WI38 (cell line): ENCODE results near the gene MICALL2.

ENCODE experiments used
- H3K4me3 ChIP-seq: 2 replicates; pipeline ENCODE4 v1.5.1; 2011; ENCODE audit warnings: low read depth, mild to moderate bottlenecking, control low read depth, low read length
- TF ChIP-seq, protein P1 (sequence below): IDR thresholded peaks from 2 replicates; pipeline ENCODE4 v1.5.1; 2012; ENCODE audit warnings: low read depth, mild to moderate bottlenecking, control low read depth, low read length

Gene MICALL2

DNA sequence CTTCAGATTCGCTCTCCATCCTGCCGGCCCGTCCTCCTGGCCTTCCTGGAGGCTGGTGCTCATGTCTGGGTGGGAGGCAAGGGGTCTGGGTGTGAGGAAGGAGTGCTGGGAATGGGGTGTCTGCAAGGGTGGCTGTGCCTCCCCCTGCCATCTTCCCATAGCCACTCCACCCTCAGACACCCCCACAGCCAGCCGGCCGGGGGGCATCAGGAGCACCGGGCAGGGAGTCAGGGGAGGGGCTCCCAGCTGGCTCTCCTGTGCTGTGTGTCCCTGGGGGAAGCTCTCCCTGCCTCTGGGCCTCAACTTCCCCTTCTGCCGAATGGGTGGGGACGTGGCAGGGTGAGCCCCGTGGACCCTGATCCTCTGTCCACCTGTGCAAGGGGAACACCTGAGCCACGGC, 18.6 kb downstream of the MICALL2 start:
- H3K4me3 ChIP-seq = no peak overlapping the region
- TF ChIP-seq, protein P1, sequence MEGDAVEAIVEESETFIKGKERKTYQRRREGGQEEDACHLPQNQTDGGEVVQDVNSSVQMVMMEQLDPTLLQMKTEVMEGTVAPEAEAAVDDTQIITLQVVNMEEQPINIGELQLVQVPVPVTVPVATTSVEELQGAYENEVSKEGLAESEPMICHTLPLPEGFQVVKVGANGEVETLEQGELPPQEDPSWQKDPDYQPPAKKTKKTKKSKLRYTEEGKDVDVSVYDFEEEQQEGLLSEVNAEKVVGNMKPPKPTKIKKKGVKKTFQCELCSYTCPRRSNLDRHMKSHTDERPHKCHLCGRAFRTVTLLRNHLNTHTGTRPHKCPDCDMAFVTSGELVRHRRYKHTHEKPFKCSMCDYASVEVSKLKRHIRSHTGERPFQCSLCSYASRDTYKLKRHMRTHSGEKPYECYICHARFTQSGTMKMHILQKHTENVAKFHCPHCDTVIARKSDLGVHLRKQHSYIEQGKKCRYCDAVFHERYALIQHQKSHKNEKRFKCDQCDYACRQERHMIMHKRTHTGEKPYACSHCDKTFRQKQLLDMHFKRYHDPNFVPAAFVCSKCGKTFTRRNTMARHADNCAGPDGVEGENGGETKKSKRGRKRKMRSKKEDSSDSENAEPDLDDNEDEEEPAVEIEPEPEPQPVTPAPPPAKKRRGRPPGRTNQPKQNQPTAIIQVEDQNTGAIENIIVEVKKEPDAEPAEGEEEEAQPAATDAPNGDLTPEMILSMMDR = no peak

DNA sequence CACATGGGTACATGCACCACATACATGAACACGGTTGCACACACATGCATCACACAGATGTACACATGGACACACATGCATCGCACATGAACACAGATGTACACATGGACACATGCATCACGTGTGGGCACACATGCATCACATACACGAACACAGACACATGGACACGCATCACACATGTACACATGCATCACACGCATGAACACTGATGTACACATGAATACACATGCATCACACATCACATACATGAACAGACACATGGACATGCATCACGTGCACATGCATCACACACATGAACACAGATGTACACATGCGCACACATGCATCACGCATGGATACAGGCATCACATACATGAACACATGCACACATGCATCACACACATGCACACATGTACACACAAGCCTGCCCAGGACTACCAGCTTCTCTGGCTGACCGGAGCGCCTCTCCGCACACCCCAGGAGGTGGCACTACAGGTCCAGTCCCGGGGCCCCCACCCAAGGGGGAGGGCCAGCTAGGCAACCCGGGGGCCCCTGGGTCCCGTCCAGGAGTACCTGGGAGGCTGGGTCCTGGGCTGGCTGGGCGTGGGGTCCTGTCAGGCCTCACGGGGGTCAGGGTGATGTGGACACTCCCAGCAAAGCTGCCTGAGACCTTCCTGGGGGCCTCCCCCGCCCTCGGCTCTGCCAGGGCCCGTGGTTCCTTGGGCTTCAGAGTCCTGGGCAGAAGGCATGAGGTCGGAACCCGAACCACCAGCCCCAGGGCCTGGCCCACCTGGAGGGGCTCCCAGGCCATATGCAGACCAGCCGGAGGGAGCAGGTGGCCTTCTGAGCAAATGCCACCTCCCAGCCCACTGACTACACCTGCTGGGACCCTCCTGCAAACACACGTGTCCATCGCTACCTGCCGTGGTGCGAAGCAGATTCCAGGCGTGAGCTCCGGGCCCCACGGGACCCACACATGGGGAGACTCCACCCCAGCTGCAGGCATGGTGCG, 19.6 kb downstream of the MICALL2 start:
- H3K4me3 ChIP-seq = no peak overlapping the region
- TF ChIP-seq, protein P1 = no peak

DNA sequence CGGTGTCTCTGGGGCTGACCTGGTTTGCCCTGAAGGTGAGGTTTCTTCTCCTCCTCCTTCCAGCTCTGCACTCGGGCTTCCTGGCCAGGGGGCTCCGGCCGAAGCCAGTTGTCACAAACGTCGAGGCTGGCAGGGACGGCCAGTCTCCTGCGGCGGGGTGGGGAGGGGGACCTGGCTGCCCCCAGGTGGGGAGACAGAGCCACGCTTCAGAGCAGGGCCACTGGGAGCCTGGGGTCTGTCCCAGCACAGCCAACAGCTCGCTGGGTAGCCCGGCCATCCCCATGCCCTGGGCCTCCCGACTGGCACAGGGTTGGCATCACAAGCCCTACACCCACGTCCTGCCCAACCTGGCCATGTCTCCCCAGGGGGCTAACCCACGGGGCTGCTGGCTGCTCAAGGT, 20.4 kb downstream of the MICALL2 start:
- TF ChIP-seq, protein P1 = no peak
- no peak overlapping the region for H3K4me3 ChIP-seq

DNA sequence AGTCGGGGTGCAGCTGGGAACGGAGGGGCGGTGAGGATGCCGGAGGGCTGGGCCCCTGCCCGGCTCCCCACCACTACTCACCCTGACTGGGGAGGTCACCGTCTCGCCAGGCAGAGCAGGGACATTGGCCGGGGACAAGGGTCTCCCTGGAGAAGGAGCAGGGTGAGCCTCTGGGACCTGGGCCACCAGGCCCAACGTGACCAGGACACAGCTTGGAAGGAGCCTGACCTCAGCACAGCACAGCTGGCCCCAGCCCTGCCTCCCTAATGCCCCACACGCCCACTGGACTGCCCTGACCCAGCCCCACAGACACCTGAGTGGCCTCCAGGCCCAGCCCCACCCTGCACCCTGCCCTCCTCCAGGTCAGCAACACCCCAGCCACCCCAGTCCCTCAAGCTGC, 21.1 kb downstream of the MICALL2 start:
- TF ChIP-seq, protein P1 = no peak
- H3K4me3 ChIP-seq = no peak overlapping the region

DNA sequence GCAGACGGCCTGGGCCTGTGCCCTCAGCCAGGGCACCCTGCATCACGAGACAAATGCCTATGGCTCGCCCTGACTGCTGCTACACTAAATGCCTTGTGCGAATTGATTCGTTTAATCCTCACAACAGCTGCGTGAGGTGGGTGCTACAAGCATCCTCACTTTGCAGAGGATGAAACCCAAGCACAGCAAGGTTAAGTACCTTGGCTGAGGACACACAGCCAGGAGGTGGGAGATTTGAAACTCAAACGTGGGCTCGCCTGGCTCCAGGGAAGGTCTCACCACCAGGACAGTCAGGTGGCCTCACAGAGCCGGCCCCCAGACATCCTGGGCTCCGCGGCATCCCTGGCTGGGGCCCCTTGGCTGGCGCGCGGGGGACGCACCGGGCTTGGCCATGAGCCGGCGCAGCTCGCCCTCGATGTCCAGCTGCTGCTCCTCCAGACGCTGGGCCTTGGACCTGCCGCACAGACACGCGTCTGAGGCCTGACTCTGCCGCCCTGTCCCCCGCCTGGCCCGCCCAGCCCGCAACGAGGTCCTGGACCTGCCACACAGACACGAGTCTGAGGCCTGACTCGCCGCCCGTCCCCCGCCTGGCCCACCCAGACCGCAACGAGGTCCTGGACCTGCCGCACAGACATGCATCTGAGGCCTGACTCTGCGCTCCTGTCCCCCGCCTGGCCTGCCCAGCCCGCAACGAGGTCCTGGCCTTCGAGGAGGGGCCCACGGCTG, 22.0 kb downstream of the MICALL2 start:
- TF ChIP-seq, protein P1 = no peak
- H3K4me3 ChIP-seq = no peak overlapping the region

DNA sequence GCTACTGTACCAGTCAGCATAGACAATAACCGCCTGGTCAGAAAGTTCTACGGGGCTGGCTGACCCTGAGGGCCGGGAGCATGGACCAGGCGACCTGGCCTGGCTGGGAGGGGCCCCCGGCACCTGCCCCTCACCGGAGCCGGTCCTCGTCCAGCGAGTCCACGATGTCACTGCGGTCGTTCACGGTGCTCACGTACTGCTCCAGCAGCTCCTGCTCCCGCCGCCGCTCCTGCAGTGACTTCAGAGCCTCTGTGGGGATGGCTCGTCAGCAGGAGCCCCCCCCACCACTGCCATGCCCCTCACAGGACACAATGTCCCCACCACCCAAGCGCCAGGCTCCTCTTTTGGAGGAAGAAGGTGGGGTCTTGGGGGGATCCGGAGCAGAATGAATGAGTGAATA, 22.7 kb downstream of the MICALL2 start:
- no peak overlapping the region for H3K4me3 ChIP-seq
- TF ChIP-seq, protein P1 = no peak
